Measurements from ENCODE around the gene ZBTB11. TPM values are rescaled to one million over a fixed set of nuclear protein-coding genes. Genes with fewer than 3 reads are reported as not detected.

ZBTB11 gene
- total and polyA plus RNA-seq, 2 experiments from 2014 or later, result 8.7 to 21.4 TPM

DNA sequence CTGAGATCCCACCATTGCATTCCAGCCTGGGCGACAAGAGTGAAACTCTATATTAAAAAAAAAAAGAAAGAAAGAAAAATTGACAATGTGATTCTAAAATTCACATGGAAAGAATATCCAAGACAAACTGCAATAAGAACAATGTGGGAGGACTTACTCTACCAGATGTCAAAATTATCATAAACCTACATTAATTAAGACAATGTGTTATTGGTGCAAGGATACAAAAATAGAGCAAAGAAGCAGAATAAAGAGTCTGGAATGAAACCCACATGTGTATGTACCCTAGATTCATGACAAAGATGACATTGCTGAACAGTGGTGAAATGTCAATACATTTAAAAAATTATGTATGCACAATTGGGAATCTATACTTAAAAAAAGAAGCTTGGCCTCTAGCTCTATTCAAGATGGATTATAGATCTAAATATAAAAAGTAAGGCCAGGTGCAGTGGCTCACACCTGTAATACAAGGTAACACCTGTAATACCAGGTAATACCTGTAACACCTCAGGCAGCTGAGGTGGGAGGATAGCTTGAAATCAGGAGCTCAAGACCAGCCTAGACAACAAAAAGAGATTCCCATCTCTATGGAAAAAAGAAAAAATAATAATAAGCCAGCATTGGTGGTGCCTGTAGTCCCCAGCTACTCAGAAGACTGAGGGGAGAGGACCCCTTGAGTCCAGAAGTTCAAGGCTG, 45.7 kb downstream of the ZBTB11 start:
- Histone ChIP-seq H3K79me2 (ENCODE audit: insufficient read depth) (no peaks in the 10 kb centered on the region), H3F3A (ENCODE audit: insufficient read depth) (no peaks in the 10 kb centered on the region), H4K20me1 (ENCODE audit: insufficient read depth) (no peaks in the 10 kb centered on the region), H3K36me3 (ENCODE audit: low read depth) (no peaks in the 10 kb centered on the region), H3K4me3 (no peak overlapping the region), H3K4me2 (ENCODE audit: unreplicated experiment) (no peak overlapping the region), H2AFZ (no peak overlapping the region), H3K9me3 (ENCODE audit: low read depth) (no peaks in the 10 kb centered on the region), H3K9ac (no peak overlapping the region), H3K27me3 (replicated peaks; ENCODE audit: insufficient read depth) (no peaks in the 10 kb centered on the region), H3K4me1 (ENCODE audit: insufficient read depth) (no peaks in the 10 kb centered on the region), H3K9me2 (ENCODE audit: insufficient read depth) (no peaks in the 10 kb centered on the region), H3K27ac (no peak overlapping the region)
- no peak for TF ChIP-seq EZH2 (IDR thresholded peaks at IDR 0.05; ENCODE audit: insufficient read depth, poor library complexity, severe bottlenecking)
- no peak for TF ChIP-seq EZH2phosphoT487 (IDR thresholded peaks at IDR 0.05; ENCODE audit: insufficient read depth, low read depth)
- in situ Hi-C loops (cut with MboI), result no loop called here
- no peak for DNase-seq
- 0 to 9% methylated on average over 1 of the region's 1 CpG for WGBS, 2 experiments (ENCODE audit: low coverage in 1 of 2, low lambda C conversion rate in 2 of 2, missing lambda C conversion rate in 2 of 2)

- Histone ChIP-seq H3K27ac (no peak overlapping the region), H3K79me2 (ENCODE audit: insufficient read depth) (no peaks in the 10 kb centered on the region), H3K36me3 (ENCODE audit: low read depth) (no peaks in the 10 kb centered on the region), H3K9me3 (ENCODE audit: low read depth) (no peaks in the 10 kb centered on the region), H2AFZ (no peak overlapping the region), H3K27me3 (replicated peaks; ENCODE audit: insufficient read depth) (no peaks in the 10 kb centered on the region), H3K4me3 (no peak overlapping the region), H3K9ac (no peak overlapping the region), H3F3A (ENCODE audit: insufficient read depth) (no peaks in the 10 kb centered on the region), H3K9me2 (ENCODE audit: insufficient read depth) (no peaks in the 10 kb centered on the region), H3K4me2 (ENCODE audit: unreplicated experiment) (no peak overlapping the region), H3K4me1 (ENCODE audit: insufficient read depth) (no peaks in the 10 kb centered on the region), H4K20me1 (ENCODE audit: insufficient read depth) (no peaks in the 10 kb centered on the region)
- no peak for TF ChIP-seq EZH2phosphoT487 (IDR thresholded peaks at IDR 0.05; ENCODE audit: insufficient read depth, low read depth)
- TF ChIP-seq EZH2 (IDR thresholded peaks at IDR 0.05; ENCODE audit: insufficient read depth, poor library complexity, severe bottlenecking), result no peak
- in situ Hi-C loops (cut with MboI), result no loop called here
- DNase-seq, result no peak
These were observed 47.7 kb downstream of the ZBTB11 start for GRCh38 chr3:101629219-101629618.

DNA sequence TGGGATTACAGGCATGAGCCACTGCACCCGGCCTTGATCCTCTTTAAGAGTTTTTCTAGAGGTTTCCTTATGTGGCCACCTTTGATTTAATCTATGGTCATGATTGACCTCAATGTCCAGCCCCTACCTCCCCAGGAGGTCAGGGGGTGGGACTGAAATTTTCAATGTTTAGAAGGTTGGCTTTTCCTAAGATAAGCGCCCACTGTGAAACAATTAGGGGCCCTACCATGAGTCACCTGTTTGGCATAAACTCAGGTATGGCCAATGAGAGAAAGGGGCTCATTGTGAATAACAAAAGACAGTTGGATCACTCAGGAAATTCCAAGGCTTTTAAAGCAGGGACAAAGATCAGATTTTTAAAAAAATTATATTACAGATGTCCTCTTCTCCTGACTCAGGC, 51.1 kb downstream of the ZBTB11 start:
- H4K20me1 ChIP-seq (ENCODE audit: insufficient read depth), result no peaks in the 10 kb centered on the region
- H3K79me2 ChIP-seq (ENCODE audit: insufficient read depth), result no peaks in the 10 kb centered on the region
- no peaks in the 10 kb centered on the region for H3K9me2 ChIP-seq (ENCODE audit: insufficient read depth)
- H3K27me3 ChIP-seq (replicated peaks; ENCODE audit: insufficient read depth), result no peaks in the 10 kb centered on the region
- no peak for TF ChIP-seq EZH2 (IDR thresholded peaks at IDR 0.05; ENCODE audit: insufficient read depth, poor library complexity, severe bottlenecking)
- TF ChIP-seq EZH2phosphoT487 (IDR thresholded peaks at IDR 0.05; ENCODE audit: insufficient read depth, low read depth), result no peak
- H3K4me2 ChIP-seq (ENCODE audit: unreplicated experiment), result no peak overlapping the region
- H3K9me3 ChIP-seq (ENCODE audit: low read depth), result no peaks in the 10 kb centered on the region
- no peak overlapping the region for H2AFZ ChIP-seq
- in situ Hi-C loops (cut with MboI), result no loop called here
- no peak overlapping the region for H3K9ac ChIP-seq
- 82 to 92% methylated on average over 2 of the region's 2 CpGs for WGBS, 2 experiments (ENCODE audit: low coverage in 1 of 2, low lambda C conversion rate in 2 of 2, missing lambda C conversion rate in 2 of 2)
- H3K4me1 ChIP-seq (ENCODE audit: insufficient read depth), result no peaks in the 10 kb centered on the region
- no peak overlapping the region for H3K27ac ChIP-seq
- H3K4me3 ChIP-seq, result no peak overlapping the region
- no peaks in the 10 kb centered on the region for H3K36me3 ChIP-seq (ENCODE audit: low read depth)
- no peak for DNase-seq
- no peaks in the 10 kb centered on the region for H3F3A ChIP-seq (ENCODE audit: insufficient read depth)

GRCh38 chr3:101624857-101625256, 52.1 kb downstream of the ZBTB11 start:
- Histone ChIP-seq H3K27me3 (replicated peaks; ENCODE audit: insufficient read depth) (no peaks in the 10 kb centered on the region), H4K20me1 (ENCODE audit: insufficient read depth) (no peaks in the 10 kb centered on the region), H3K4me1 (ENCODE audit: insufficient read depth) (no peaks in the 10 kb centered on the region), H3K9me2 (ENCODE audit: insufficient read depth) (no peaks in the 10 kb centered on the region), H3K9ac (no peak overlapping the region), H3K9me3 (ENCODE audit: low read depth) (no peaks in the 10 kb centered on the region), H2AFZ (no peak overlapping the region), H3K4me2 (ENCODE audit: unreplicated experiment) (no peak overlapping the region), H3K4me3 (no peak overlapping the region), H3K36me3 (ENCODE audit: low read depth) (no peaks in the 10 kb centered on the region), H3K79me2 (ENCODE audit: insufficient read depth) (no peaks in the 10 kb centered on the region), H3F3A (ENCODE audit: insufficient read depth) (no peaks in the 10 kb centered on the region), H3K27ac (no peak overlapping the region)
- TF ChIP-seq EZH2phosphoT487 (IDR thresholded peaks at IDR 0.05; ENCODE audit: insufficient read depth, low read depth) (no peak), EZH2 (IDR thresholded peaks at IDR 0.05; ENCODE audit: insufficient read depth, poor library complexity, severe bottlenecking) (no peak)
- in situ Hi-C loops (cut with MboI), result no loop called here
- DNase-seq, result no peak
- 57 to 67% methylated on average over 2 of the region's 2 CpGs for WGBS, 2 experiments (ENCODE audit: low coverage in 1 of 2, low lambda C conversion rate in 2 of 2, missing lambda C conversion rate in 2 of 2)

GRCh38 chr3:101623656-101624055, 53.3 kb downstream of the ZBTB11 start:
- Histone ChIP-seq H3F3A (ENCODE audit: insufficient read depth) (no peaks in the 10 kb centered on the region), H3K4me3 (no peak overlapping the region), H4K20me1 (ENCODE audit: insufficient read depth) (no peaks in the 10 kb centered on the region), H3K9ac (no peak overlapping the region), H3K79me2 (ENCODE audit: insufficient read depth) (no peaks in the 10 kb centered on the region), H3K27me3 (replicated peaks; ENCODE audit: insufficient read depth) (no peaks in the 10 kb centered on the region), H2AFZ (no peak overlapping the region), H3K9me2 (ENCODE audit: insufficient read depth) (no peaks in the 10 kb centered on the region), H3K36me3 (ENCODE audit: low read depth) (no peaks in the 10 kb centered on the region), H3K27ac (no peak overlapping the region), H3K4me2 (ENCODE audit: unreplicated experiment) (no peak overlapping the region), H3K9me3 (ENCODE audit: low read depth) (no peaks in the 10 kb centered on the region), H3K4me1 (ENCODE audit: insufficient read depth) (no peaks in the 10 kb centered on the region)
- DNase-seq, result no peak
- in situ Hi-C loops (cut with MboI), result no loop called here
- WGBS, 2 experiments (ENCODE audit: low coverage in 1 of 2, low lambda C conversion rate in 2 of 2, missing lambda C conversion rate in 2 of 2), result 92 to 94% methylated on average over 1 of the region's 1 CpG
- no peak for TF ChIP-seq EZH2phosphoT487 (IDR thresholded peaks at IDR 0.05; ENCODE audit: insufficient read depth, low read depth)
- TF ChIP-seq EZH2 (IDR thresholded peaks at IDR 0.05; ENCODE audit: insufficient read depth, poor library complexity, severe bottlenecking), result no peak
